G401.6 (cell line): ENCODE data around the gene OTOP3.
"Not testable (repeated sequence)": the region's sequence is repeated elsewhere in the genome, so short reads cannot be mapped to it uniquely, and the experiment has no call there.

Source experiments
- FAIRE-seq: peaks from 2 replicates; lab custom pipeline; 2012; peaks lifted over from hg19 to GRCh38; lab: Jason Lieb, UNC

The OTOP3 gene

GRCh38 chr17:74935585-74936469, at the start of gene OTOP3:
Gene OTOP3 (plus strand): TSS chr17:74935898. CDS start chr17:74935922, 24 bp downstream.
- no peak for FAIRE-seq

GRCh38 chr17:74888469-74888868, 47.2 kb upstream of the OTOP3 start:
- FAIRE-seq = no peak

GRCh38 chr17:74890554-74890953, 45.1 kb upstream of the OTOP3 start:
- FAIRE-seq = no peak

- FAIRE-seq = no peak
Measured at GRCh38 chr17:74892013-74892841, 43.5 kb upstream of the OTOP3 start.

- no peak for FAIRE-seq
Measured at GRCh38 chr17:74892974-74893911, 42.5 kb upstream of the OTOP3 start, which contains the start of gene FADS6. Gene FADS6 (minus strand): TSS chr17:74893633. CDS start chr17:74893595, 38 bp downstream.

GRCh38 chr17:74893936-74894671, 41.6 kb upstream of the OTOP3 start:
- FAIRE-seq = no peak

- no peak for FAIRE-seq
Measured at GRCh38 chr17:74898376-74898946, 37.2 kb upstream of the OTOP3 start.

- FAIRE-seq = no peak
Measured at GRCh38 chr17:74900208-74900607, 35.5 kb upstream of the OTOP3 start.

- no peak for FAIRE-seq
Measured at GRCh38 chr17:74901353-74902135, 34.2 kb upstream of the OTOP3 start.

- no peak for FAIRE-seq
Measured at GRCh38 chr17:74903034-74903433, 32.7 kb upstream of the OTOP3 start.

- FAIRE-seq = no peak
Measured at GRCh38 chr17:74903671-74904070, 32.0 kb upstream of the OTOP3 start.

- FAIRE-seq = no peak
Measured at GRCh38 chr17:74904687-74905409, 30.9 kb upstream of the OTOP3 start.

- not testable (repeated sequence) for FAIRE-seq
Measured at GRCh38 chr17:74906214-74906793, 29.4 kb upstream of the OTOP3 start.

- FAIRE-seq = no peak
Measured at GRCh38 chr17:74907012-74907411, 28.7 kb upstream of the OTOP3 start.

GRCh38 chr17:74909097-74909496, 26.6 kb upstream of the OTOP3 start:
- FAIRE-seq = not testable (repeated sequence)

GRCh38 chr17:74911423-74911822, 24.3 kb upstream of the OTOP3 start:
- not testable (repeated sequence) for FAIRE-seq

GRCh38 chr17:74916136-74916850, 19.4 kb upstream of the OTOP3 start:
- no peak for FAIRE-seq

GRCh38 chr17:74916851-74917199, 18.9 kb upstream of the OTOP3 start:
- FAIRE-seq = no peak
